Fibroblast of lung (primary cell): ENCODE measurements around the gene DNAJA2.

Experiments
- EZH2 ChIP-seq: IDR thresholded peaks from 2 replicates; pipeline ENCODE4 v1.5.1; 2012; ENCODE audit warnings: low read length, control low read depth, mild to moderate bottlenecking; ENCODE audit errors: missing control alignments
- TF ChIP-seq, protein P1 (sequence below), 2 donors: IDR thresholded peaks in 1 of 2; conservative IDR thresholded peaks in 1 of 2; 1 replicate in 1 of 2; 2 replicates in 1 of 2; pipeline ENCODE4 v1.5.1; 2011 to 2012; ENCODE audit warnings: low read length in 2 of 2, control low read depth in 1 of 2, inconsistent platforms in 1 of 2, low read depth in 1 of 2, mild to moderate bottlenecking in 1 of 2

DNA sequence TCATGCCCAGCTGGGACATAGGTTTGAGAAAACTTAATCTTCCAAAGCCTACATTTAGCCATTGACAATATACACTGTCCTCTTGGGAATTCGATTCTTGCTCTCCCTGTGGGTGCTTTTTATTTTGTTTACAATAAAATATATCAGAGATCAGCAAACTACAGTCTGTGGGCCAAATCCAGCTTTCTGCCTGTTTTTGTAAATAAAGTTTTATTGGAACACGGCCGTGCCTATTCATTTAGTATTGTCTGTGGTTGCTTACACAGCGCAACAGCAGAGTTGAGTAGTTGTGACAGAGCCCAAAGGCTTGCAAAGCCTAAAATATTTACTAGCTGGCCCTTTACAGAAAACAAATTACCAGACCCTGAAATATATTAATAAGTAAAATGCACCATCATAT is 39.7 kb upstream of the DNAJA2 start:
- TF ChIP-seq, protein P1, sequence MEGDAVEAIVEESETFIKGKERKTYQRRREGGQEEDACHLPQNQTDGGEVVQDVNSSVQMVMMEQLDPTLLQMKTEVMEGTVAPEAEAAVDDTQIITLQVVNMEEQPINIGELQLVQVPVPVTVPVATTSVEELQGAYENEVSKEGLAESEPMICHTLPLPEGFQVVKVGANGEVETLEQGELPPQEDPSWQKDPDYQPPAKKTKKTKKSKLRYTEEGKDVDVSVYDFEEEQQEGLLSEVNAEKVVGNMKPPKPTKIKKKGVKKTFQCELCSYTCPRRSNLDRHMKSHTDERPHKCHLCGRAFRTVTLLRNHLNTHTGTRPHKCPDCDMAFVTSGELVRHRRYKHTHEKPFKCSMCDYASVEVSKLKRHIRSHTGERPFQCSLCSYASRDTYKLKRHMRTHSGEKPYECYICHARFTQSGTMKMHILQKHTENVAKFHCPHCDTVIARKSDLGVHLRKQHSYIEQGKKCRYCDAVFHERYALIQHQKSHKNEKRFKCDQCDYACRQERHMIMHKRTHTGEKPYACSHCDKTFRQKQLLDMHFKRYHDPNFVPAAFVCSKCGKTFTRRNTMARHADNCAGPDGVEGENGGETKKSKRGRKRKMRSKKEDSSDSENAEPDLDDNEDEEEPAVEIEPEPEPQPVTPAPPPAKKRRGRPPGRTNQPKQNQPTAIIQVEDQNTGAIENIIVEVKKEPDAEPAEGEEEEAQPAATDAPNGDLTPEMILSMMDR (conservative IDR thresholded peaks at IDR 0.05 in 1 of 2, IDR thresholded peaks at IDR 0.05 in 1 of 2; ENCODE audit: low read depth in 1 of 2, low read length in 2 of 2) = no peak
- no peak for TF ChIP-seq EZH2
